ENCODE measurements around the gene RADX. TPM values are rescaled to one million over a fixed set of nuclear protein-coding genes. Genes with fewer than 3 reads are reported as not detected.

Gene RADX
- total RNA-seq, 2 donors from 2014 or later = 9.6 to 15.3 TPM

DNA sequence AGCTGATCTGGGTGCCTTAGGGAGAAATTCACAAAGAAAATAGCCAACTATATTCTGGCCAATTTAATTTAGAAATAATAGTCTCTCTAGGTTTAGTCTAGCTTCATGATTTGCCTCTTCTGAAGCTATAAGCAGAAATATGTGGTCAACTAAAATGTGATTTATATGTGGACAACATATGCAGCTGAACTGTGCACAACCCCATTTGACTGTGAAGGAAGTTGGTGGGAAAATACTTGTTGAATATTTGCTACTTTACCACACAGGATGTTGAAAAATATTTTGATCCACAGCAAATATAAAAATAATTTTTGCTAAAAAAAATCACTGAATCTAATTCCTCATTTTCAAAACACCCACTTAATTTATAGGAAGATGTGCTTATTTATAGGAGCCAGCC lies 99.0 kb downstream of the RADX start:
- H3K27ac Mint-ChIP-seq = no peak overlapping the region
- no peaks in the 10 kb centered on the region for H3K4me1 Mint-ChIP-seq
- no peak overlapping the region for H3K4me3 Mint-ChIP-seq
- no peaks in the 10 kb centered on the region for H3K36me3 Mint-ChIP-seq (ENCODE audit: low read depth)
- no peaks in the 10 kb centered on the region for H3K9me3 Mint-ChIP-seq
- H3K27me3 Mint-ChIP-seq = no peaks in the 10 kb centered on the region
- no peak for ATAC-seq (replicated peaks)

DNA sequence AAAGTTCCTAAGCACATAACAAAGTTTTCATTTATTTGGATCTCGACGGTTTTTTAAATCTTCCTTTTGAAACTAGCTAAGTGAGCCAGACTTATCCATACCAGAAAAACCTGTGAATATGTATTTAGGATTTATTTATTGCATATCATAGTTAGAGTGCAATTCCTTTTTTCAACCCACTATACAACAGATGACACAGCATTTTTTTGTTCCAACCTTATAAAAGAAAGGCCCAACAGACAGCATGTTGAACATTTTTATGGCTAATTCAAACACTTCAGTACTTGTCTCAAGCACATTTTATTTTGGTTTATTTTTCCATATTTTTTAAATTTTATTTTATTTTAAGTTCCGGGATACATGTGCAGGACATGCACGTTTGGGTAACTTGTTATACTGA lies 99.6 kb downstream of the RADX start:
- Mint-ChIP-seq H3K4me3 (no peak overlapping the region), H3K36me3 (ENCODE audit: low read depth) (no peaks in the 10 kb centered on the region), H3K9me3 (no peaks in the 10 kb centered on the region), H3K4me1 (no peaks in the 10 kb centered on the region), H3K27ac (no peak overlapping the region), H3K27me3 (no peaks in the 10 kb centered on the region)
- no peak for ATAC-seq (replicated peaks)

DNA sequence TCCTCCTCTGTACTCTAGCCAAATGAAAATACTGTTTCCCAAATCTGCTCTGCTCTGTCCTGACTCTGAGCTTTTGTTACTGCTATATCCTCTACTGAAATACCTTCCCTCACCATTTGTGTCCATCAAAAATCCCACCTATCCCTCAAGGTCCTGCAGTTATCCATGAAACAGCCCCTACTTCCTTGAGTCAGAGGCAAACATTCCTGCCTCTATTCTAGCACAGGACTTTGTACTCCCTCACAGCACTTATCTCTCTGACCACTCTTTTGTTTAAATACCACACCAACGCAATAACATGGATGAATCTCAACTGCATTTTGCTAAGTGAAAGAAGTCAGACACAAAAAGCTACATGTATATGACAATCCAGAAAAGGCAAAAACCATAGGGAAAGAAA lies 104.2 kb downstream of the RADX start:
- ATAC-seq (replicated peaks) = no peak
- Mint-ChIP-seq H3K4me3 (no peak overlapping the region), H3K36me3 (ENCODE audit: low read depth) (no peaks in the 10 kb centered on the region), H3K27ac (no peak overlapping the region), H3K9me3 (no peaks in the 10 kb centered on the region), H3K4me1 (no peaks in the 10 kb centered on the region), H3K27me3 (no peaks in the 10 kb centered on the region)

DNA sequence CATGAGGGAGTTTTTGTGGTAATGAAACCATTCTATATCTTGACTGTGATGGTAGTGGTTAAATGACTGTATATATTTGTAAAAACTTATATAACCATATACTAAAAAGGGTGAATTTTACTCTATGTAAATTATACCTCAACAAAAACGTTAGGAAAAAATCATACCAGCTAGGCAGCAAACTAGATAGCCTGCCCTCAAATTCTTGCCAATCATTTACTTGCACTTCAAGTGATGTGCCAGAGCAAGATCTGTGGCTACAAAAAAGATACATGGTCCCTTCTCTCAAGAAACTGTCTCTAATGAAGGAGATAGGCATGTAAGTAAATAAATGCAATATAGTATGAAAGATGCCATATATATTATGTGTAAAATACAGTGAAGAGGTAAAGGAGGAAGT lies 104.7 kb downstream of the RADX start:
- Mint-ChIP-seq H3K9me3 (no peaks in the 10 kb centered on the region), H3K27ac (no peak overlapping the region), H3K4me3 (no peak overlapping the region), H3K36me3 (ENCODE audit: low read depth) (no peaks in the 10 kb centered on the region), H3K27me3 (no peaks in the 10 kb centered on the region), H3K4me1 (no peaks in the 10 kb centered on the region)
- no peak for ATAC-seq (replicated peaks)

DNA sequence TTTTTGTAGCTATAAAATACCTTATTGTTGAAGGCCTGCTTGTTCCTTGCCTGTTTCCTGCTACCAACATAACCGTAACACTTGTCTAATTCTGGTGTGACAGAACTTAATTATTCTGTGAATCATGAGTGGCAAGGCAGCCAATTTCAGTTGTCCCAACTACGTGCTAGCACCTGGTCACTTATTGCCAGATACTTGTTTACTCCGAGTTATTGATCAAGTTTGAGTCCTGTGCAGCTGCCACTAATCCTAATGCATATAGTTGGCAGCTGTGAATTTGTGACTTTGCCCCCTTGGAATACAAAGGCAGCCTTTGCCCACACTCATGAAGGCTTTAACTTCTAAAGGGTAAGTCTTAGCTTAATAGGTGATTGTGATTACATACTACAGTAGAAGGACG lies 106.9 kb downstream of the RADX start:
- no peak overlapping the region for H3K4me3 Mint-ChIP-seq
- no peak overlapping the region for H3K27ac Mint-ChIP-seq

DNA sequence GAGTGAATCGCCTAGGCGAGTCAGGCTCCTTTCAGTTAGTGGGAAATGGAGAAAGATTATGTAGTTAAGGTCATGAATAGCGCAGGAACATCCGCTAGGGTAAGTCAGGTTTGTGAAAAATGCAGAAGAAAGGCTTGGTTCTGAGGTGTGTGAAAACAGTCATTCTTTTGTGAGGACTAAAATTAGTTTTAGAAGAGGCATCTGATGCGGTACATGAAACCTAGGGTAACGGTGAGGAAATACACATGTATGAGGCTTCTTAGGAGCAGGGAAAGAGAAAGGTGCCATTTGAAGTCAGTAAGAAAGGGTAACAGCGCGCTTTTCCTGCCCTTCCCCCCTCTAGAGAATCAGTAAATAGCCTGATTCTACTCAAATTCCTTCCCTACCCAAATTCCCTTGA lies 114.2 kb downstream of the RADX start:
- H3K4me3 Mint-ChIP-seq = peak overlapping the region; percentile 73
- peaks cover 23% of the 10 kb centered on the region for H3K27me3 Mint-ChIP-seq
- no peaks in the 10 kb centered on the region for H3K4me1 Mint-ChIP-seq
- ATAC-seq (replicated peaks) = peak; percentile 21
- no peaks in the 10 kb centered on the region for H3K9me3 Mint-ChIP-seq
- H3K36me3 Mint-ChIP-seq (ENCODE audit: low read depth) = no peaks in the 10 kb centered on the region
- no peak overlapping the region for H3K27ac Mint-ChIP-seq

More for the DNA sequence above, 106.9 kb downstream of the RADX start:
- ATAC-seq (replicated peaks) = no peak
- Mint-ChIP-seq H3K36me3 (ENCODE audit: low read depth) (no peaks in the 10 kb centered on the region), H3K4me1 (no peaks in the 10 kb centered on the region), H3K27me3 (peaks cover 2% of the 10 kb centered on the region), H3K9me3 (no peaks in the 10 kb centered on the region)

DNA sequence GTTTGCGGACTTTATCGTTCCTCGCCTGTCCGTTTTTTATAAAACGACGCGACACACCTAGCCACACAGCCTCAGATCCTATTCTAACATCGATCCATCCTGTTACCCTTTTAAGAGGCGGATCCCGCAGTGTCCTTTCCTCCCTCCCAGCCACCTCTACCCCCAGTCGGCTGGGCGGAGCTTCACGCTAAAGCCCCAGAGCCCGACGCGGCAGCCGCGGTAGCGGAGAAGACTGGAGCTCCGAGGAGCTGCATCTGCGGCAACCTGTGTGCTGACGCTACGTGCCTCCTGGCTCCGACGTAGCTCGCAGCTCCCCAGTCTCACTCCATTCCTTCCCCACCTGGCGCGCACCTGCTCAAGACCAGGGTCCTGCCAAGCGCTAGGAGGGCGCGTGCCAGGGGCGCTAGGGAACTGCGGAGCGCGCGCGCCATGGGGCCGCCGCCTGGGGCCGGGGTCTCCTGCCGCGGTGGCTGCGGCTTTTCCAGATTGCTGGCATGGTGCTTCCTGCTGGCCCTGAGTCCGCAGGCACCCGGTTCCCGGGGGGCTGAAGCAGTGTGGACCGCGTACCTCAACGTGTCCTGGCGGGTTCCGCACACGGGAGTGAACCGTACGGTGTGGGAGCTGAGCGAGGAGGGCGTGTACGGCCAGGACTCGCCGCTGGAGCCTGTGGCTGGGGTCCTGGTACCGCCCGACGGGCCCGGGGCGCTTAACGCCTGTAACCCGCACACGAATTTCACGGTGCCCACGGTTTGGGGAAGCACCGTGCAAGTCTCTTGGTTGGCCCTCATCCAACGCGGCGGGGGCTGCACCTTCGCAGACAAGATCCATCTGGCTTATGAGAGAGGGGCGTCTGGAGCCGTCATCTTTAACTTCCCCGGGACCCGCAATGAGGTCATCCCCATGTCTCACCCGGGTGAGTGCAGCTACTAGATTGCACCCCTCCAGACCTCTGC lies 115.0 kb downstream of the RADX start, which contains the start of gene RNF128:
TSS of gene RNF128 (plus strand) at position 217 of the 953 bp plus-strand sequence. CDS start at position 430, 213 bp downstream.
- Mint-ChIP-seq H3K9me3 (no peaks in the 10 kb centered on the region), H3K27me3 (peaks cover 23% of the 10 kb centered on the region)
- ATAC-seq (replicated peaks) = peak; percentile 74

DNA sequence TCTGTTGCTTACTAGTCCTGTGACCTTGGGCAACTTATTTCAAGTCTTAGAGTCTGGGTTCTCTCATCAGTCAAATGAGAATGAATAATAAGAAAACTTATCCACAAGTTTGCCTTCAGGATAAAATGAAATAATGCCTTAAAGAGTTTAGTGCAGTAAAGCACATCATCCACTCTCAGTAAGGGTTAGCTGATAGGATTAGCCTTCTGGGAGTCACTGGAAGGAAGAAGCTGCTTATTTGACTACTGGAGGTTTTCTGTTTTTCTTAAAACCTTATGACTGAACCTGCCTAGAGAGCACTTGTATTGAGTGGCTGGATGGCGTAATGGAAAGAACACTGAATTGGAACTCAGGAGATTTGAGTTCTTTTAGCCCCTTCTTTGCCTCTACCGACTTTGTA lies 116.6 kb downstream of the RADX start:
- Mint-ChIP-seq H3K27ac (no peak overlapping the region), H3K27me3 (peaks cover 23% of the 10 kb centered on the region), H3K9me3 (no peaks in the 10 kb centered on the region), H3K4me1 (no peaks in the 10 kb centered on the region), H3K36me3 (ENCODE audit: low read depth) (no peaks in the 10 kb centered on the region), H3K4me3 (no peak overlapping the region)
- ATAC-seq (replicated peaks) = no peak

More for the DNA sequence above, 115.0 kb downstream of the RADX start, which contains the start of gene RNF128:
- Mint-ChIP-seq H3K4me3 (peak within 1 kb of the TSS; percentile 73), H3K4me1 (no peaks in the 10 kb centered on the region), H3K27ac (no peak within 1 kb of the TSS), H3K36me3 (ENCODE audit: low read depth) (no peaks in the 10 kb centered on the region)

Other genes starting within 250 kb of the RADX start
- not detected for gene RNF128, start 114.7 kb downstream of the RADX start, total RNA-seq
- 1 to 10 TPM in 1 of 2 donors, under 1 TPM in 1; 0.84 to 1.5 TPM for gene TBC1D8B, start 190.7 kb downstream of the RADX start, total RNA-seq

Data from activated T-helper 17 cell treated with anti-CD3 and anti-CD28 coated beads, Interleukin-2, amount 50 U/mL, for 72 hours (primary cell).